IMR-90 (cell line): ENCODE measurements around the gene CD300LG.

Experiments used
- CEBPB ChIP-seq: IDR thresholded peaks from 2 replicates; pipeline ENCODE4 v1.6.1; 2012; ENCODE audit warnings: low read depth, low read length, improper control_type of control experiment
- CHD1 ChIP-seq: IDR thresholded peaks from 2 replicates; pipeline ENCODE4 v1.6.1; 2012; ENCODE audit warnings: low read depth, low read length, improper control_type of control experiment
- CTCF ChIP-seq: conservative IDR thresholded peaks from 2 replicates; pipeline ENCODE4 v1.5.1; 2012; ENCODE audit warnings: mild to moderate bottlenecking, low read depth, low read length, improper control_type of control experiment
- MAFK ChIP-seq: IDR thresholded peaks from 2 replicates; pipeline ENCODE4 v1.6.1; 2012; ENCODE audit warnings: low read depth, low read length, improper control_type of control experiment
- MAZ ChIP-seq: IDR thresholded peaks from 2 replicates; pipeline ENCODE4 v1.6.1; 2012; ENCODE audit warnings: low read depth, mild to moderate bottlenecking, low read length, improper control_type of control experiment, moderate library complexity, borderline replicate concordance
- NFE2L2 ChIP-seq: fragments of 150-350 bp; IDR thresholded peaks from 2 replicates; pipeline ENCODE4 v1.6.1; 2016; ENCODE audit warnings: low read depth, mild to moderate bottlenecking, low read length
- POLR2A ChIP-seq: IDR thresholded peaks from 2 replicates; pipeline ENCODE4 v1.6.1; 2012; ENCODE audit warnings: mild to moderate bottlenecking, low read depth, low read length
- RAD21 ChIP-seq: IDR thresholded peaks from 2 replicates; pipeline ENCODE4 v1.6.1; 2012; ENCODE audit warnings: low read length, improper control_type of control experiment
- RCOR1 ChIP-seq: IDR thresholded peaks from 2 replicates; pipeline ENCODE4 v1.6.1; 2012; ENCODE audit warnings: mild to moderate bottlenecking, low read length, improper control_type of control experiment; ENCODE audit not compliant: insufficient replicate concordance
- RFX5 ChIP-seq: IDR thresholded peaks from 2 replicates; pipeline ENCODE4 v1.8.0; 2012; ENCODE audit warnings: low read depth, mild to moderate bottlenecking, low read length, moderate library complexity
- SMC3 ChIP-seq: fragments of 150-350 bp; IDR thresholded peaks from 2 replicates; pipeline ENCODE4 v1.6.1; 2016; ENCODE audit warnings: low read depth, mild to moderate bottlenecking, antibody characterized with exemption, low read length, moderate library complexity
- TF ChIP-seq, protein P1 (sequence below): fragments of 150-350 bp; IDR thresholded peaks from 2 replicates; pipeline ENCODE4 v1.6.1; 2017; ENCODE audit warnings: mild to moderate bottlenecking, antibody characterized with exemption, low read length, low read depth
- TF ChIP-seq, protein P2 (sequence below): fragments of 150-350 bp; IDR thresholded peaks from 2 replicates; pipeline ENCODE4 v1.6.1; 2016; ENCODE audit warnings: low read depth, mild to moderate bottlenecking, low read length, moderate library complexity, borderline replicate concordance

DNA sequence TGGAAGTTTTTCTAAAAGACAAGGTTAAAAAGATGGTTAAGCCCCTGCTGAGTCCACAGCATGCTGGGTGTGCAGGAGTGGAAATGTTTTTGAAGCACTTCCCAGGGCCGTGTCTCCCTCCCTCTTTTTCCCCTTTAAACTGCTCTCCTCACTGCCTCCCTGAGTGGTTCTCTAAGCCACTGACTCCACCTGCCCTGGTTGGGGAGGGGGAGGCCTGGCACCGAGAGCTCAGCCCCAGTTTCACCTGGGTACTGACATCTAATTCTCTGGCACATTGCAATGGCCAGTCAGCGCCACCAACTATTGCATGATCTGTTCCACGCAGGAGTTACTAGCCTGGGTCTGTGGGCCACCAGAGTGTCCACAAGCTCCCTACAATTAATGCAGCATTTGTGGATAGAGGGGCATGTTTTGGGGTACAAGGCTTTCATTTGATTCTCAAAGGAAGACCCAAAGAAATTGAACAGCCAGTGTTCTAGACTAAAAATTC is 36.7 kb upstream of the CD300LG start:
- TF ChIP-seq CHD1 (no peak), CEBPB (no peak), NFE2L2 (no peak), CTCF (no peak), POLR2A (no peak), RAD21 (no peak), RFX5 (no peak), MAZ (no peak), SMC3 (no peak), RCOR1 (no peak), MAFK (no peak)
- TF ChIP-seq, protein P1, sequence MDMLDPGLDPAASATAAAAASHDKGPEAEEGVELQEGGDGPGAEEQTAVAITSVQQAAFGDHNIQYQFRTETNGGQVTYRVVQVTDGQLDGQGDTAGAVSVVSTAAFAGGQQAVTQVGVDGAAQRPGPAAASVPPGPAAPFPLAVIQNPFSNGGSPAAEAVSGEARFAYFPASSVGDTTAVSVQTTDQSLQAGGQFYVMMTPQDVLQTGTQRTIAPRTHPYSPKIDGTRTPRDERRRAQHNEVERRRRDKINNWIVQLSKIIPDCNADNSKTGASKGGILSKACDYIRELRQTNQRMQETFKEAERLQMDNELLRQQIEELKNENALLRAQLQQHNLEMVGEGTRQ, result no peak
- TF ChIP-seq, protein P2, sequence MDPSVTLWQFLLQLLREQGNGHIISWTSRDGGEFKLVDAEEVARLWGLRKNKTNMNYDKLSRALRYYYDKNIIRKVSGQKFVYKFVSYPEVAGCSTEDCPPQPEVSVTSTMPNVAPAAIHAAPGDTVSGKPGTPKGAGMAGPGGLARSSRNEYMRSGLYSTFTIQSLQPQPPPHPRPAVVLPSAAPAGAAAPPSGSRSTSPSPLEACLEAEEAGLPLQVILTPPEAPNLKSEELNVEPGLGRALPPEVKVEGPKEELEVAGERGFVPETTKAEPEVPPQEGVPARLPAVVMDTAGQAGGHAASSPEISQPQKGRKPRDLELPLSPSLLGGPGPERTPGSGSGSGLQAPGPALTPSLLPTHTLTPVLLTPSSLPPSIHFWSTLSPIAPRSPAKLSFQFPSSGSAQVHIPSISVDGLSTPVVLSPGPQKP, result no peak
